HepG2 (cell line): ENCODE measurements around the gene NECAP2. TPM values are rescaled to one million over a fixed set of nuclear protein-coding genes. Genes with fewer than 3 reads are reported as not detected.

Experiments used
- ATF4 ChIP-seq, 2 experiments: fragments of 450-650 bp in 1 of 2; sonication (generic) in 1 of 2; formaldehyde crosslinking; IDR thresholded peaks; 2 replicates each; pipeline versions ENCODE4 v1.5.0 to v1.8.0; 2020 to 2022; ENCODE audit warnings: mild to moderate bottlenecking in 1 of 2, missing genetic modification reagents in 1 of 2
- CHD4 ChIP-seq: fragments of 200-600 bp; sonication (generic); IDR thresholded peaks from 2 replicates; pipeline ENCODE4 v1.7.0; 2017; ENCODE audit warnings: mild to moderate bottlenecking, low read length, borderline replicate concordance
- DNMT1 ChIP-seq: sonication (generic); formaldehyde crosslinking; IDR thresholded peaks from 2 replicates; pipeline ENCODE4 v1.5.1; 2020; ENCODE audit warnings: mild to moderate bottlenecking, missing genetic modification reagents
- GZF1 ChIP-seq: sonication (generic); formaldehyde crosslinking; IDR thresholded peaks from 2 replicates; pipeline ENCODE4 v1.5.1; 2020; ENCODE audit warnings: mild to moderate bottlenecking, missing genetic modification reagents
- MIER3 ChIP-seq: IDR thresholded peaks from 2 replicates; pipeline ENCODE4 v1.6.1; 2016; ENCODE audit warnings: missing compliant biosample characterization, borderline replicate concordance
- NFATC3 ChIP-seq: sonication (generic); formaldehyde crosslinking; IDR thresholded peaks from 2 replicates; pipeline ENCODE4 v1.5.1; 2020; ENCODE audit warnings: mild to moderate bottlenecking, missing genetic modification reagents
- PTBP1 ChIP-seq: fragments of 200-400 bp; formaldehyde crosslinking; IDR thresholded peaks from 2 replicates; pipeline ENCODE4 v1.6.1; 2018; ENCODE audit warnings: low read length, low read depth; ENCODE audit not compliant: poor library complexity, severe bottlenecking
- RARG ChIP-seq: sonication (generic); formaldehyde crosslinking; IDR thresholded peaks from 2 replicates; pipeline ENCODE4 v1.4.0; 2020; ENCODE audit warnings: low read depth, mild to moderate bottlenecking, missing genetic modification reagents
- RFX5 ChIP-seq: IDR thresholded peaks from 2 replicates; pipeline ENCODE4 v1.6.1; 2011; ENCODE audit warnings: low read depth, low read length, improper control_type of control experiment
- SAFB2 ChIP-seq: sonication (generic); formaldehyde crosslinking; IDR thresholded peaks from 2 replicates; pipeline ENCODE4 v1.5.1; 2020; ENCODE audit warnings: missing genetic modification reagents, low read depth, mild to moderate bottlenecking, borderline replicate concordance
- SNRNP70 ChIP-seq: fragments of 200-400 bp; formaldehyde crosslinking; IDR thresholded peaks from 2 replicates; pipeline ENCODE4 v1.6.1; 2017; ENCODE audit warnings: mild to moderate bottlenecking, low read depth, low read length, moderate library complexity
- SOX6 ChIP-seq, 2 experiments: fragments of 450-650 bp in 1 of 2; sonication (generic) in 1 of 2; formaldehyde crosslinking in 1 of 2; IDR thresholded peaks; 2 replicates each; pipeline versions ENCODE4 v1.4.0 to v1.6.1; 2017 to 2020; ENCODE audit warnings: antibody characterized with exemption in 1 of 2, mild to moderate bottlenecking in 1 of 2, missing genetic modification reagents in 1 of 2
- TEAD3 ChIP-seq: optimal IDR thresholded peaks from 2 replicates; pipeline ENCODE3; 2016; ENCODE audit warnings: borderline replicate concordance
- THYN1 ChIP-seq: sonication (generic); formaldehyde crosslinking; IDR thresholded peaks from 2 replicates; pipeline ENCODE4 v1.8.1; 2023; ENCODE audit warnings: low read depth, mild to moderate bottlenecking, moderate library complexity, missing genetic modification reagents, borderline replicate concordance
- ZNF207 ChIP-seq: fragments of 450-650 bp; IDR thresholded peaks from 2 replicates; pipeline ENCODE4 v1.6.1; 2016; ENCODE audit warnings: antibody characterized with exemption, borderline replicate concordance
- ZNF225 ChIP-seq: sonication (generic); formaldehyde crosslinking; IDR thresholded peaks from 2 replicates; pipeline ENCODE4 v1.4.0; 2020; ENCODE audit warnings: mild to moderate bottlenecking, missing genetic modification reagents
- ZNF383 ChIP-seq: sonication (generic); formaldehyde crosslinking; IDR thresholded peaks from 2 replicates; pipeline ENCODE4 v1.4.0; 2020; ENCODE audit warnings: missing genetic modification reagents, mild to moderate bottlenecking, borderline replicate concordance
- ZNF883 ChIP-seq: sonication (generic); formaldehyde crosslinking; IDR thresholded peaks from 2 replicates; pipeline ENCODE4 v1.5.1; 2020; ENCODE audit warnings: mild to moderate bottlenecking, missing genetic modification reagents; ENCODE audit errors: not compliant biosample characterization
- ZSCAN21 ChIP-seq: sonication (generic); formaldehyde crosslinking; IDR thresholded peaks from 2 replicates; pipeline ENCODE4 v1.8.0; 2022; ENCODE audit warnings: mild to moderate bottlenecking, missing genetic modification reagents, moderate library complexity, borderline replicate concordance
- ZSCAN31 ChIP-seq: sonication (generic); formaldehyde crosslinking; IDR thresholded peaks from 2 replicates; pipeline ENCODE4 v1.5.0; 2020; ENCODE audit warnings: low read depth, mild to moderate bottlenecking, missing genetic modification reagents
- ZSCAN9 ChIP-seq: IDR thresholded peaks from 2 replicates; pipeline ENCODE4 v1.6.1; 2016; ENCODE audit warnings: borderline replicate concordance
- polyA plus RNA-seq, 8 experiments: library from polyadenylated mRNA; depleted of rRNA in 3 of 8; stranded (reverse) in 7 of 8; unstranded in 1 of 8; fragments of >200 nt; fragmentation: Illumina TruSeq in 4 of 8; extraction: Trizol in 4 of 8; gene quantifications; 2 replicates each; pipeline versions ENCODE4 v1.2.1 to v1.2.3, GENCODE V29; 2011 to 2016; ENCODE audit warnings: low read depth in 4 of 8, missing spikeins in 1 of 8, mixed read lengths in 1 of 8; ENCODE audit not compliant: insufficient read depth in 1 of 8
- total RNA-seq, 5 experiments: library from RNA; depleted of rRNA; stranded (reverse); fragments of >200 nt; fragmentation: Illumina TruSeq; extraction: Trizol; gene quantifications; 2 replicates each; pipeline ENCODE4 v1.2.3, GENCODE V29; 2016; ENCODE audit warnings: low read depth in 1 of 5
- TF ChIP-seq, protein P1 (sequence below): sonication (generic); formaldehyde crosslinking; IDR thresholded peaks from 2 replicates; pipeline ENCODE4 v1.4.0; 2020; ENCODE audit warnings: mild to moderate bottlenecking, missing genetic modification reagents

Gene NECAP2
- total and polyA plus RNA-seq, 2 of the 13 experiments (the other 11 are each of a cell fraction or from before 2014, with no cell fraction given) = 38.5 to 52.3 TPM

DNA sequence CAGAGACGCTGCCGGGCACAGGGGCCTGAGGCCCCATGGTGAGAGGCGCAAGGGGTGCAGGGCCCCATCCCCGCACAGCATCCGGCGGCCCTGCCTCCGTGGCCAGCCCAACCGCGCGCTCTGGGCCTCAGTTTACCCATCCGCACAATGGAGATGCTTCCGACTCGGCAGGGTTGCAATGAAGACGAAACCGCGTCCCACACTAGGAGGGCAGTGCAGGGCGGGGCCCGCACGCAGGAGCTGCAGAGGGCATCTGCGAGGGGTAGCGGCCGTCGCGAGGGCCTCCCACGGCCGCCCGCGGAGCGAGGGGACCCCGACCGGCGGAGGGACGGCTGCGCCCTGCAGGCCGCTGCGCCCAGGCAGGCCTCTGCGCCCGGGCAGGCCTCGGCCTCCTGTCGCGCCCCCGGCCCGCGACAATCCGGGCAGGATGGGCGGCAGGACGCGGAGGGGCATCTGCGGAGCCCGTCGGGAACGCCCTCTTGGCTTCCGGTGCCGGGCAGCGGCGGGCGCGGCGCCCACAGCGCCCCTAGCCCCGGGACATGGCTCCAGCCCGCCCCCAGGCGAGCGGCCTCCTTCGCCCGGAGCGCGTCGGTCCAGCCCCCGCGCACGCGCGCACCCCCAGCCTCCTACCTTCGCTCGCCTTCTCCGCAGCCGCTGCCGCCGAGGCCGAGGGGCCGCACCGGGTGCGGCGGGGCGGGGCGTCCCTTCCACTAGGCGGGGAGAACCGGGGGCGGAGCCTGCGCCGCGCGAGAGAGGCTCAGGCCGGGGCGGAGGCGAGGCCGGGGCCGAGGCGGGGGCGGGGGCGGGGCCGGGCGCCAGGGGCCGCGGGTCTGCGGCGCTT, 58.3 kb downstream of the NECAP2 start (continued):
- TF ChIP-seq CHD4 (no peak), ZNF883 (CRISPR knock-in tag) (no peak), MIER3 (no peak), ZSCAN21 (CRISPR knock-in tag) (peak; percentile 21; the same call in 1 of the 2 replicates), ZSCAN9 (CRISPR knock-in tag) (no peak), NFATC3 (no peak), DNMT1 (CRISPR knock-in tag) (no peak), SNRNP70 (no peak), RARG (CRISPR knock-in tag) (no peak), RFX5 (no peak), GZF1 (CRISPR knock-in tag) (no peak), SOX6 (IDR thresholded peaks at IDR 0.05) (no peak), SOX6 (CRISPR knock-in tag; IDR thresholded peaks at IDR 0.05) (peak; percentile 9; the same call in 1 of the 2 replicates), ZSCAN31 (CRISPR knock-in tag) (peak; percentile 45), SAFB2 (peak; percentile 34; the same call in 1 of the 2 replicates), ZNF225 (CRISPR knock-in tag) (no peak), ZNF207 (no peak), PTBP1 (no peak), ZNF383 (CRISPR knock-in tag) (no peak), TEAD3 (CRISPR knock-in tag) (peak; percentile 5), ATF4 (CRISPR knock-in tag; IDR thresholded peaks at IDR 0.05) (0 out of 4 replicates have a peak, but pooled peaks of 1 of the 2 experiments have one; percentile 45), THYN1 (no peak)
- TF ChIP-seq, protein P1, sequence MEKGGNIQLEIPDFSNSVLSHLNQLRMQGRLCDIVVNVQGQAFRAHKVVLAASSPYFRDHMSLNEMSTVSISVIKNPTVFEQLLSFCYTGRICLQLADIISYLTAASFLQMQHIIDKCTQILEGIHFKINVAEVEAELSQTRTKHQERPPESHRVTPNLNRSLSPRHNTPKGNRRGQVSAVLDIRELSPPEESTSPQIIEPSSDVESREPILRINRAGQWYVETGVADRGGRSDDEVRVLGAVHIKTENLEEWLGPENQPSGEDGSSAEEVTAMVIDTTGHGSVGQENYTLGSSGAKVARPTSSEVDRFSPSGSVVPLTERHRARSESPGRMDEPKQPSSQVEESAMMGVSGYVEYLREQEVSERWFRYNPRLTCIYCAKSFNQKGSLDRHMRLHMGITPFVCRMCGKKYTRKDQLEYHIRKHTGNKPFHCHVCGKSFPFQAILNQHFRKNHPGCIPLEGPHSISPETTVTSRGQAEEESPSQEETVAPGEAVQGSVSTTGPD = no peak
